GM21619 (cell line): ENCODE measurements around the gene LSR.

ENCODE experiments used
- ATAC-seq: cut with Tn5 transposase; IDR thresholded peaks from one replicate; pipeline ENCODE4 v1.9.1; 2021; ENCODE audit not compliant: unreplicated experiment

LSR gene

DNA sequence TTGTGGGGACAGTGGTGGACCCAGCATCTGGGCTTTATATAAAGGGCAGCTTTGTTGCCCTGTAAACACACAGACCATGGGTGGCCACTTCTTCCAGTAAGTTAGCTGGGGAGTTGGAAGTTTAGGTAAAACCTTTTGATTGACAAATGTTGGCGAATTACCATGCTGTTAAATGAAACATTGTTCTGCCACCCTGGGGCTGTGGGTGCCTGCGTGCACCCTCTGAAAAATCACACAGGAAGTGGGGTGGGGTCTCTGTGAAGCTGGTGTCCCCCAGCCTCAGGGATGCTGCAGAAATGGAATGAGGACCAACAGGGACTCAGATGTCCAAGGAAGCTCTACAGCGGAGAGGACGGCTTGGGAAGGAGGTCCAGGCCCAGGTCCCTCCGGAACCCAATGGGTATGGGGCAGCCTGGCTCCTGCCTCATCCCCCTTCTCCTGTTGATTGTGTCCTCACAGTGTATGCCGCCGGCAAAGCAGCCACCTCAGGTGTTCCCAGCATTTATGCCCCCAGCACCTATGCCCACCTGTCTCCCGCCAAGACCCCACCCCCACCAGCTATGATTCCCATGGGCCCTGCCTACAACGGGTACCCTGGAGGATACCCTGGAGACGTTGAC lies 17.2 kb downstream of the LSR start:
- no peak for ATAC-seq

DNA sequence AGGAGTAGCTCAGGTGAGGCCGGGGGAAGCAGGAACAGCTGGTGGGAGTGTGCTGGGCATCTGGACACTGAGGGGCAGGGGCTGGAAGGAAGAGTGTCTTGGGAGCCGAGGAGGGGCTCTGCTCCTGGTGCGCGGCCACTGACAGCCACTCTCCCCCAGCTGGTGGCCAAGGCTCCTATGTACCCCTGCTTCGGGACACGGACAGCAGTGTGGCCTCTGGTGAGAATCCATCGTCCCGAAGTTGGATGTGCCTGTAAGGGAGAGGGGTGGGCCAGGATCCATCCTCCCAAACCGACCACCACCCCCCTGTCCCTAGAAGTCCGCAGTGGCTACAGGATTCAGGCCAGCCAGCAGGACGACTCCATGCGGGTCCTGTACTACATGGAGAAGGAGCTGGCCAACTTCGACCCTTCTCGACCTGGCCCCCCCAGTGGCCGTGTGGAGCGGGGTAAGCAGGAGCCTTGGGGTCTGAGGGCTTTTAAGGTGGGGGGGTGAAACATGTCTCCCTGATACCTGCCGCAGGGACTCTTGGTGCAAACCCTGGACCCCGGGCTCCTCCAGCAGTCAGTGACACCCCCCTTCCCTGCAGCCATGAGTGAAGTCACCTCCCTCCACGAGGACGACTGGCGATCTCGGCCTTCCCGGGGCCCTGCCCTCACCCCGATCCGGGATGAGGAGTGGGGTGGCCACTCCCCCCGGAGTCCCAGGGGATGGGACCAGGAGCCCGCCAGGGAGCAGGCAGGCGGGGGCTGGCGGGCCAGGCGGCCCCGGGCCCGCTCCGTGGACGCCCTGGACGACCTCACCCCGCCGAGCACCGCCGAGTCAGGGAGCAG lies 17.9 kb downstream of the LSR start:
- ATAC-seq = no peak

DNA sequence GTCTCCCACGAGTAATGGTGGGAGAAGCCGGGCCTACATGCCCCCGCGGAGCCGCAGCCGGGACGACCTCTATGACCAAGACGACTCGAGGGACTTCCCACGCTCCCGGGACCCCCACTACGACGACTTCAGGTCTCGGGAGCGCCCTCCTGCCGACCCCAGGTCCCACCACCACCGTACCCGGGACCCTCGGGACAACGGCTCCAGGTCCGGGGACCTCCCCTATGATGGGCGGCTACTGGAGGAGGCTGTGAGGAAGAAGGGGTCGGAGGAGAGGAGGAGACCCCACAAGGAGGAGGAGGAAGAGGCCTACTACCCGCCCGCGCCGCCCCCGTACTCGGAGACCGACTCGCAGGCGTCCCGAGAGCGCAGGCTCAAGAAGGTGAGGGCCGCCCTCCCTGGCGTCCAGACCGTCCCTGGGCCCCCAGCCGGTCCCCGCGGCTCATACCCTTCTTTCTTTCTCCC lies 18.6 kb downstream of the LSR start:
- ATAC-seq = peak; percentile 11

DNA sequence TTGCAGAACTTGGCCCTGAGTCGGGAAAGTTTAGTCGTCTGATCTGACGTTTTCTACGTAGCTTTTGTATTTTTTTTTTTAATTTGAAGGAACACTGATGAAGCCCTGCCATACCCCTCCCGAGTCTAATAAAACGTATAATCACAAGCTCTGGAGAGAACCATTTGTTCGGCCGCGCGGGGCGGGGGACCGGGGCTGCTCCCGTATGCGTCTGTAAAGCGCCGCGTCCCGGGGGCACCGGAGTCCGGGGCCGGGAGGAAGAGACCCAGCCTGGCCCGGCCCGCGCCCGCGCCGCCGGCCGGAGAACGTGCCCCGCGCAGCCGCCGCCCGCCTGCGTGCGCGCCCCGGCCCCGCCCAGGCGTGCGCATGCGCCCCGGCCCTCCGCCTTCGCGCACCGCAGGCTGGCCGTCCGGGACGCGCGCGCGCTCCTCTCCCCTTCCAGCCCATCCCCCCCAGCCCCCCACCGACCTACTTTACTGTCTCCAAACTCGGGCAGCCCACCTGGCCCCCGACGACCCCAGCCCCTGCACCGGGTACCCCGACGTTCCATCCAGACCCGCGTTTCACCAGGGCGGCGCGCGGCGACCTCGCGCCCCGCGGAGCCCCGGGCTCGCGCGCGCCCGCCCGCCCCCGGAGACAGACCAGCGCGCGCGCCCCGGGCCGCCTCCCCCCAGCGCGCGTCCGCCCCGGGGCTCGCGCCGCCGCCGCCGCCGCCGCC lies 19.2 kb downstream of the LSR start:
- ATAC-seq = peak; percentile 39

DNA sequence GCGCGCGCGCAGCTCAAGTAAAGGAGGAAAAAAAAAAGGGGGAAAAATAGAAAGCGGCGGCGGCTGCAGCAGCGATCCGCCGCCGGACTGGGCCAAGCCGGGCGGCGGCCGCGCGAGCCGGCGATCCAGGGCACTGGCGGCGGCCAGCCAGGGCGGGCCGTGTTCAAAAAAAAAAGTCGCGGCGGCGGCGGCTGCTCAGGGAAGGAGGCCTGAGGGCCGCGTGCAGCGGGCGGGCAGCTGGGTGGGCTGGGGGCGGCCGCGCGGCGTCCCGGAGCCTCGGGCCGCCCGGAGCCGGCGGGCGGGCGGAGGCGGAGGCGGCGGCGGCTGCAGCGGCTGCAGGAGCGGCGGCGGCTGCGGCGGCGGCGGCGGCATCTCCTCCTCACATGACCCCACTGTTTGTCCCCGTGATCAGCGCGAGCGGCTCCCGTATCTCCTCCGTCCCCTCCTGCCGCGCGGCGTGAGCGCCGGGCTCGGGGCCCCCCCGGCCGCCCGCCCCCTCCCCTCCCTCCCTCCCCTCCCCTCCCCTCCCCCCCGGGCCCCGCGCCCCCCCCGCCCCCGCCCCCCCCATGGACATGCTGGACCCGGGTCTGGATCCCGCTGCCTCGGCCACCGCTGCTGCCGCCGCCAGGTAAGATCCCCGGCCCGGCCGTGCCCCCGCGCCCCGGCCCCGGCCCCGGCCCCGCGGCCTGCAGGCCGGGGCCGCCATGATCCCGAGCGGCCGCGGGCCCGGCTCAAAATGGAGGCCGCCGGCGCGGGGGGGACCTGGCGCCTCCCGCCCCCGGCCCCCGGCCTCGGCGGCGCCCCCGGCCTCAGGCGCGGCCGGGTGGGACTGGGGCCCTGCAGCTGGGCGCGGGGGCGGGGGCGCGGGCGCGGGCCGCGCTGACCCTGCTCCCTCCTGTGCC lies 20.0 kb downstream of the LSR start, which contains the start of gene USF2:
Gene USF2, plus strand, starts transcription at position 427 of the 902 bp plus-strand sequence. Its CDS starts 140 bp downstream, at position 567.
- ATAC-seq = peak; percentile 28

DNA sequence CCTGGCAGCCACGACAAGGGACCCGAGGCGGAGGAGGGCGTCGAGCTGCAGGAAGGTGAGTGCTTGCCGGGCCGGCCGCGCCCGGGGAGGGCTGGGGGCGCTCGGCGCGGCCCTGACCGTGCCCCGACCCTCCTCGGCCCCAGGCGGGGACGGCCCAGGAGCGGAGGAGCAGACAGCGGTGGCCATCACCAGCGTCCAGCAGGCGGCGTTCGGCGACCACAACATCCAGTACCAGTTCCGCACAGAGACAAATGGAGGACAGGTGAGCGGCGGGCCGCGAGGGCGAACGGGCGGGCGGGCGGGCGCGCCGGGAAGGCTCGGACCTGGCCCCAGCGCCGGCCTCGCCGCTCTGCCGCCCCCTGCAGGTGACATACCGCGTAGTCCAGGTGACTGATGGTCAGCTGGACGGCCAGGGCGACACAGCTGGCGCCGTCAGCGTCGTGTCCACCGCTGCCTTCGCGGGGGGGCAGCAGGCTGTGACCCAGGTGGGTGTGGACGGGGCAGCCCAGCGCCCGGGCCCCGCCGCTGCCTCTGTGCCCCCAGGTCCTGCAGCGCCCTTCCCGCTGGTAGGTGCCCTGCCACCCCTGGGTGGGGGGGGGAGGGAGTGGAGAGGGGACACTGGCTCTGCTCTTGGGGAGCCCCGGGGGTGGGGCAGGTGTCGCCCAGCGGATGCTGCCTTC lies 20.8 kb downstream of the LSR start:
- ATAC-seq = peak; percentile 49

DNA sequence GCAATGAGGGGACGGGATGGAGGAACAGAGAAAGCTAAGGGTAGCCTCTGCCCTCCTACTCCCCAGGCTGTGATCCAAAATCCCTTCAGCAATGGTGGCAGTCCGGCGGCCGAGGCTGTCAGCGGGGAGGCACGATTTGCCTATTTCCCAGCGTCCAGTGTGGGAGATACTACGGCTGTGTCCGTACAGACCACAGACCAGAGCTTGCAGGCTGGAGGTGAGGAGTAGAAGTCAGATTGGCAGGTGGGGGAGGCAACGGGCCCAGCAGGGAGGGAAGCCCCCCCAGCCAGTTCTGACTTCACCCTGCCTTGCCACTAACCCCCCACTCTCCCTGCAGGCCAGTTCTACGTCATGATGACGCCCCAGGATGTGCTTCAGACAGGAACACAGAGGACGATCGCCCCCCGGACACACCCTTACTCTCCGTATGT lies 21.6 kb downstream of the LSR start:
- ATAC-seq = no peak

DNA sequence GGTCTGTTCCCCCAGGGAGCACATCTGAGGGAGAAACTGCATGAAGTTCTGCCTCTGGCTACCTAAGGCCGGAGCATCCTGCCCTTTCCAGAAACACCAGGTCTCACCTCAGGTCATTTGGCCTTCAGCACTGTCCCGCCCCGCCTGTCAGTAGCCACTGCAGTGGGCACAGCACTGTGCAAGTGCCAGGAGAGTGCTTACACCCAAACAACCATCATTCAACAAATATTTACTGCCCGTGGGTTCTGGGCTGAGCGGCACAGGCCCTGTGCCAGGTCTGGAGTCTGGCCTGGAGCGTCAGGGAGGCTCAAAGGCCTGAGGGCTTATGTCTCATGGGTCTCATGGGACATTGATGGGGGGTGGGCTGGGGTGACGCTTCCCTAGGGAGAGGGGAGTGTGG lies 22.7 kb downstream of the LSR start:
- ATAC-seq = no peak

DNA sequence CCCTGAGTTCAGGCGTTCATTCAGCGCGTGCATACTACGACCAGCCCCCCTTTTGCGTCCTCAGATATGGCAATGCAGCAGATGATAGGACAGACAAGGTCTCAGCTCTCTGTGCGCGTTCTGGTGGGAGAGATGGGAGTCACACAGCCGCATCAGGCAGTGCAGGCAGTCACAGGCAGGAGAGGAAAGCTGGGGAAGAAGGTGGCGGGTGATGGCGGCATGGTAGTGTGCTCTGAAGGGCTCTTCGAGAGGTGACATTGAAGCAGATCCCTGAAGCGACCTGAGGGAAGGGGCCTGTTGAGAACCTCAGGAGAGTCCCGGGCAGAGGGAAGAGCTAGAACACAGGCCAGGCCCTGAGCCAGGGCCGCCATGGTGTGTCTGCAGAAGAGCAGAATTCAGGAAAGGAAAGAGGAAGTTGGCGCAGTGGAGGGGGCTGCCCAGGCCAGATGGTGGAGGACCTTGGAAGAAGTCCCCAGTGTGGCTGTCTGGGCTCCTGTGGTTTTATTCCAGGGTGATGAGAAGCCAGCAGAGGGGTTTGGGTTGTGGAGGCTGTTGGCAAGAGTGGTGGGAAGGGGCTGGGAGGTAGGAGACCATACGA lies 23.4 kb downstream of the LSR start:
- ATAC-seq = no peak

DNA sequence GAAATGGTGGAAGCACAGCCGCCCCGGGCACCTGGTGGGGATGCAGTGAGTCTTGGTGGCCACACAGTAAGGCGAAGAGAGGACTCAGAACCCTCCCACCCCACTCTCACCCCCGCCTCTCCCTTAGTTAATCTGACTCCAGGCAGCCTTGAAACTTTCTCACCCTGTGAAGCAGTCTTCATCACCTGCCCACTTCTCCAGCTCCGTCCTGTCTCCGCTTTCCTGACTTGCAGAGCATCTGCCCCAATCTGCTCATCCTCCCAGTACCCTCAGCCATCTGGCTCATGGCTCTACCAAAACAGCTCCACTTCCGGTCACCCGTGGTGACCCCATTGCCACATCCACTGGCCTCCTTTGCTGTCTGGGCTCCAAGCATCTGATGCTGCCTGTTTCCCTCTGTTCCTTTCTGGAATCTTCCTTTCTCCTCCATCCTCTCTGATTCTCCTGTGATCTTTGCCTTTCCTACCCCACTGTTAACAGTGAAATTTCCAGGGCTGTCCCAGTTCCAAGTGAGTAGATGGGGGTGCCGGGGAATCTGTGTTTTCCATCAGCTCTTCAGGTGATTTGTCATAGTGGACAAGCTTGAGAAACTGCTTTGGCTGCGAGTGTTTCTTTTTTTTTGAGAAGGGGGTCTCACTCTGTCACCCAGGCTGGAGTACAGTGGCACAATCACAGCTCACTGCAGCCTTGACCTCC lies 24.3 kb downstream of the LSR start:
- no peak for ATAC-seq

DNA sequence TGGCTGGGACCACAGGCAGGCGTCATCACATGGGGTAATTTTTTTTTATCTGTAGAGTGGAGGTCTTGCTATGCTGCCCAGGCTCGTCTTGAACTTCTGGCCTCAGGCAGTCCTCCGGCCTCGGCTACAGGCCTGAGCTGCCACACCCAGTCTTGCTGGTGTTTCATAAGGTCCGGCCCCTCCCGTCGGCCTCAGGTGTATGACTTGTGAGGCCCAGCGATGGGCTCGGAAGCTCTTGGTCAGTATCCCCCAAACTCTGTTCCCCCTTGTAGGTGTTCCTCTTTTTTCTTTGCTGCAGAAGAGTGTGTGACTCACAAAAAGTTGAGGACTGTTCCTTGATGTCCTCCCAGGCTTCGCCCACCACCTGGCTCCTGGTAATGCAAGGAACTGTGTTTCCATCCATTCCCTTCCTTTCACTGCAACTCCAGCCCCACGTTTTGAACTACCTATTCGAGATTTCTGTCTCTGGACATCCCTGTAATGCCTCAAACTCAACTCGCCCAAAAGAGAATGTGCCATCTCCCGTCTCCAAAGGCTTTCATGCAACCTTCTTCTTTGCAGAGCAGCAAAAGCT lies 25.0 kb downstream of the LSR start:
- ATAC-seq = no peak

DNA sequence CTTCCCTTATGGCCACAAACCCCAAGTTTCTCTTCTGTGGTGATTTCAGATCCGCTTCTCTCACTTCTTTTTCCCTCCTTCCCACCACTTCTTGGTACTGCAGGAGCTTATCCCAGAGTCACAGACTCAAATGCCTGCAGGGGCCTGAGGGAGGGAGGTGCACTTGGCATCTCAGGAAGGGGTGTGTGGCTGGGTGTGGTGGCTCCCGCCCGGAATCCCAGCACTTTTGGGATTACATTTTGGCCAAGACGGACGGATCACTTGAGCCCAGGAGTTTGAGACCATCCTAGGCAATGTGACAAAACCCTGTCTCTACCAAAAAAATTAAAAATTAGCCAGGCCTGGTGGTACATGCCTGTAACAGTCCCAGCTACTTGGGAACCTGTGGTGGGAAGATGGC lies 25.5 kb downstream of the LSR start:
- no peak for ATAC-seq

DNA sequence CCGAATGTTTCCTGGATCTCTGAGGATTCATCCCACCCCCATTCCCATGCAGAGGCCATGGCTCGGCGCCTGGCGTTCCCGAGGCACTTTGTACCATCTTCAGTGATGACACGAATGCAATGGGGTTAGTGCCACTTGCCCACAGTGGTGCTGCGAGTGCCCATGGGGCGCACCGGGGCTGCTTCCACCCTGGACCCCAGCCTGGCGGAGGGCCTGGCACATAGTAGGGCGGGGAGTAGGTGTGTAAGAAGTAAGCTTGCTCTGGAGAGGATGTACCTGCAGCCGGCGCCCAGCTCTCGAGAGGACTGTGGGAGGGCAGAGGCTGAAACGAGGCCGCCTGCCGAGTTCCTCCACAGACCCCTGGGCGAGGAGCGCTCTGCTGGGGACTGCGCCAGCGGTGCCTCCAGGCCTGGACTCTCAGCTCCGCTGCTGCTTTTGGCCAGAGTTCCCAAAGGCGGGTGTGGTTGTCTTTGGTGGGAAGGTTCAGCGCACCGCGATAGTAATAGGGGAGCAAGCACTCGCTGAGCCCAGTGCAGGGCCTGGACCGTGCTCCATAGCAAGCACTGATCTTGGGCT lies 28.0 kb downstream of the LSR start:
- ATAC-seq = no peak

DNA sequence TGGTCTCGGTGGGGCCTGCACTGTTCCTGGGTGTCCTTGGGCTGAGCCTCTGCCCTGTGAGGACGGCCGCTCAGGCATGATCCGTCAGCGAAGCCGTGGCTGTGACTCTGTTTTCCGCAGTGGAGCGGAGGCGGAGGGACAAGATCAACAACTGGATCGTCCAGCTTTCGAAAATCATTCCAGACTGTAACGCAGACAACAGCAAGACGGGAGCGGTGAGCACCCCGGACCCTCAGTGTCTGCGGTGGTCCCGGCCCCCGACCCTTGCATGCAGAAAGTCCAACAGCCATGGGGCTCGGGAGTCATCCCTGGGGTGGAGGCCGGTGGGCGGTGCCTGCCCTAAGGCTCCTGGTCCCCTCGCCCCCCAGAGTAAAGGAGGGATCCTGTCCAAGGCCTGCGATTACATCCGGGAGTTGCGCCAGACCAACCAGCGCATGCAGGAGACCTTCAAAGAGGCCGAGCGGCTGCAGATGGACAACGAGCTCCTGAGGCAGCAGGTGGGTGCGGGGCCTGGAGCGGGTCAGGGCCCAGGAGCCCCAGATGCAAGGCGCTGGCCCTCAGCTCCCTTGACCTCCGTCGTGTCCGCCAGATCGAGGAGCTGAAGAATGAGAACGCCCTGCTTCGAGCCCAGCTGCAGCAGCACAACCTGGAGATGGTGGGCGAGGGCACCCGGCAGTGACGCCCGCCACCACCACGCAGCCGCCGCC lies 29.9 kb downstream of the LSR start:
- ATAC-seq = no peak

DNA sequence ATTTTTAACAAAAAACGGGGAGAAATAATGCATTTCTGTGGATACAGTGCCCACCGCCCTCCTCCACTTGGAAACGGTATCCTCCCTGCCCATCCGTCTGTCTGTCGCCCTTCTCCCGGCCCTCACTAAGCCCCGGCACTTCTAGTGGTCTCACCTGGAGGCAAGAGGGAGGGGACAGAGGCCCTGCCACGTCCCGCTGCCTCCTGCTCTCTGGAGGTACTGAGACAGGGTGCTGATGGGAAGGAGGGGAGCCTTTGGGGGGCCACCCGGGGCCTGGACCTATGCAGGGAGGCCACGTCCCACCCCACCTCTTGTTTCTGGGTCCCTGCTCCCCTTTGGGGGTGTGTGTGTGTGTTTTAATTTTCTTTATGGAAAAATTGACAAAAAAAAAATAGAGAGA lies 30.6 kb downstream of the LSR start:
- ATAC-seq = no peak

DNA sequence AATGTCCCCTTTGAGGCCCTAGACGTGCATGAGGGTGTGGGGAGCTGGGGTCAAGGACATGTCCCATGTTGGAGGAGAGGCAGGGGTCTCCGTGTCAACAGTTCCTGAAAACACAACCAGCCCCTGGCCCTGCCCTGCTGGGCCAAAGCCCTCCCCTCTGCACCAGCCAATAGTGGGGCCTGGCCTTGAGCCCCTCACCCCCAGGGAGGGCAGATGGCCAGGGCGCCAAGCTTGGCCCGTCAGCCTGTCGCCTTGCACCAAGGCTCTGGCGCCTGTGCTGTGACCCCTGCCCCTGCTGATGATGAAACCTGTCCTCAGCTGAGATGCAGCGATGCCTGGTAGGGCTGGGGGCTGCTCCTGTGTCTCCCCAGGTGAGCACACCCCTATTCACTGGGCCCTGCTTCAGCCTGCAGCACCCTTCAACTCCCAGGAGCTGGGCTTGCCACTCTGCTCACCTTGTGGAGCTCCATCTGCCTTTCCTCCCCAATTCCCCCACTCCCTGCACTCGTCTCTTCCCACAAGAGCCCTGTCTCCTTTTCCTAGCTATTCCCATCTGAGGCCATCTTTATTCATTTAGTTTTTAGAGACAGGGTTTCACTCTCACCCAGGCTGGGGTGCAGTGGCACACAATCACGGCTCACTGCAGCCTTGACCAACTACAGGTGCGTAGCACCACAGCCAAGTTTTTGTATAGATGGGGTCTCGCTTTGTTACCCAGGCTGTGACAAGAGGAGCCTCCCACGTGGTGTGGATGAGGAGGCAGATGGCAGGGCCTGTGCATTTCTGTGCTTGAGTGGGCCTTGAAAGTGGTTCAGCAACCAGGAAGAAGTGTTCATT lies 31.4 kb downstream of the LSR start:
- no peak for ATAC-seq

DNA sequence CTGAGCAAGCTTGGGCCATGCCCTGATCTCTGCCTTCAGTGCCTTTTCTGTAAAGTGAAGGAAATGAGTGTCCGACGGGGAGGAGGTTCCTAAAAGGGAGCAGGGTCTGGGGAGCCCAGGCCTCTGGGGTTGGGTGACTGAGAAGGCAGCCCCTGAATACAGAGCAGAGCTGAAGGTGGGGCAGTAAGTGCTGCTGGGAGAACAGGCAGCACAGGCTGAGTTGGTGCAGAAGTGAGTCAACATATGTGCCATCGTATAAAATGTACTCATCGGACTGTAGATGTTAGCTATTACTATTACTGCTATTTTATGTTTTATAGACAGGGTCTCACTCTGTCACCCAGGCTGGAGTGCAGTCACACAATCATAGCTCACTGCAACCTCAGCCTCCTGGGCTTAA lies 32.5 kb downstream of the LSR start:
- ATAC-seq = no peak
